HepG2 (cell line): ENCODE data around the gene CCDC117. TPM values are rescaled to one million over a fixed set of nuclear protein-coding genes. Genes with fewer than 3 reads are reported as not detected.

Source experiments
- CENPX ChIP-seq: sonication (generic); formaldehyde crosslinking; IDR thresholded peaks from 2 replicates; pipeline ENCODE4 v1.9.0; 2021; ENCODE audit warnings: mild to moderate bottlenecking, missing genetic modification reagents, moderate library complexity
- FOSL1 ChIP-seq: sonication (generic); formaldehyde crosslinking; IDR thresholded peaks from 2 replicates; pipeline ENCODE4 v1.9.0; 2021; ENCODE audit warnings: missing genetic modification reagents, borderline replicate concordance
- FOXA3 ChIP-seq: IDR thresholded peaks from 2 replicates; pipeline ENCODE4 v1.6.1; 2016; ENCODE audit warnings: missing genetic modification reagents, missing compliant biosample characterization
- NFYC ChIP-seq: IDR thresholded peaks from 2 replicates; pipeline ENCODE4 v1.6.1; 2016; ENCODE audit warnings: missing genetic modification reagents, missing compliant biosample characterization
- TCF12 ChIP-seq, 2 experiments: fragments of 450-650 bp in 1 of 2; sonication (generic) in 1 of 2; formaldehyde crosslinking in 1 of 2; IDR thresholded peaks; 2 replicates each; pipeline versions ENCODE4 v1.6.1 to v1.8.0; 2017 to 2022; ENCODE audit warnings: antibody characterized with exemption in 1 of 2, mild to moderate bottlenecking in 1 of 2, missing genetic modification reagents in 1 of 2, moderate library complexity in 1 of 2
- TCF7 ChIP-seq: sonication (generic); IDR thresholded peaks from 2 replicates; pipeline ENCODE4 v1.6.1; 2016; ENCODE audit warnings: antibody characterized with exemption, low read depth
- TEAD2 ChIP-seq: sonication (generic); formaldehyde crosslinking; IDR thresholded peaks from 2 replicates; pipeline ENCODE4 v1.9.0; 2021; ENCODE audit warnings: missing genetic modification reagents
- ZSCAN31 ChIP-seq: sonication (generic); formaldehyde crosslinking; IDR thresholded peaks from 2 replicates; pipeline ENCODE4 v1.5.0; 2020; ENCODE audit warnings: low read depth, mild to moderate bottlenecking, missing genetic modification reagents
- polyA plus RNA-seq, 8 experiments: library from polyadenylated mRNA; depleted of rRNA in 3 of 8; stranded (reverse) in 7 of 8; unstranded in 1 of 8; fragments of >200 nt; fragmentation: Illumina TruSeq in 4 of 8; extraction: Trizol in 4 of 8; gene quantifications; 2 replicates each; pipeline versions ENCODE4 v1.2.1 to v1.2.3, GENCODE V29; 2011 to 2016; ENCODE audit warnings: low read depth in 4 of 8, missing spikeins in 1 of 8, mixed read lengths in 1 of 8; ENCODE audit not compliant: insufficient read depth in 1 of 8
- total RNA-seq, 5 experiments: library from RNA; depleted of rRNA; stranded (reverse); fragments of >200 nt; fragmentation: Illumina TruSeq; extraction: Trizol; gene quantifications; 2 replicates each; pipeline ENCODE4 v1.2.3, GENCODE V29; 2016; ENCODE audit warnings: low read depth in 1 of 5
- TF ChIP-seq, protein P1 (sequence below): sonication (generic); formaldehyde crosslinking; IDR thresholded peaks from 2 replicates; pipeline ENCODE4 v1.5.0; 2020; ENCODE audit warnings: mild to moderate bottlenecking, missing genetic modification reagents, borderline replicate concordance
- TF ChIP-seq, protein P2 (sequence below): sonication (generic); formaldehyde crosslinking; IDR thresholded peaks from 2 replicates; pipeline ENCODE4 v1.9.0; 2021; ENCODE audit warnings: missing genetic modification reagents, mild to moderate bottlenecking, borderline replicate concordance
- TF ChIP-seq, protein P3 (sequence below): sonication (generic); formaldehyde crosslinking; IDR thresholded peaks from 2 replicates; pipeline ENCODE4 v1.4.0; 2020; ENCODE audit warnings: missing genetic modification reagents, borderline replicate concordance
- TF ChIP-seq, protein P4 (sequence below): IDR thresholded peaks from 2 replicates; pipeline ENCODE4 v1.6.1; 2016; ENCODE audit warnings: missing compliant biosample characterization, missing genetic modification reagents, borderline replicate concordance
- TF ChIP-seq, protein P5 (sequence below): IDR thresholded peaks from 2 replicates; pipeline ENCODE4 v1.6.1; 2018; ENCODE audit warnings: missing genetic modification reagents, mild to moderate bottlenecking, missing compliant biosample characterization
- TF ChIP-seq, protein P6 (sequence below): sonication (generic); formaldehyde crosslinking; IDR thresholded peaks from 2 replicates; pipeline ENCODE4; 2020; ENCODE audit warnings: missing genetic modification reagents, mild to moderate bottlenecking, borderline replicate concordance

Gene CCDC117
- total and polyA plus RNA-seq, 2 of the 13 experiments (the other 11 are each of a cell fraction or from before 2014, with no cell fraction given), result 12.6 to 34.2 TPM

DNA sequence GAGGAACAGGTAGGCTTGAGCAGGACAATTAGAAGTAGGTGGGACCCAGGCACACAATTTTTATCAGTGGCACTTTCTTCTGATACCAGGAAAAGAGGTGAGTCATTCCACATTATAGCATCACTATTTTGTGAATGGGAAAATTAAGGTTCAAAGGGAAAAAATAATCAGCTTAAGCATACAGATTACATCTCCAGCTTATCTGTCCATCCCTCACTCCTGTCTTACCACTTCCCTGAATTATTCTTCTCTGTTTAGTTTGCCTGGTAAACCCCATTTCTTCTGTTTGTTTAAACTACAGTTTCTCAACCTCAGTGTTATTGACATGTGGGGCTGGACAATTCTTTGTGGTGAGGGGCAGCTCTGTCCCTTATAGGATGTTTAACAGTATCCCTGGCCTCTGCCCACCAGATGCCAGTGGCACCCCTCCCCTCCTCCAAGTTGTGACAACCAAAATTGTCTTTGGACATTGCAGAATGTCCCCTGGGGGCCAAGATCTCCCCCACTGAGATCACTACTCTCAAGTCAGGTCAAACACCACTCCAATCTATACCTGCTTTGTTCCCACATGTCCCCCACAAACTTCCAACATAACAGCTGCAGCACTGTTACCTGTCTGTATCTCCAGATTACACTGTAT is 36.3 kb downstream of the CCDC117 start (continued):
- TF ChIP-seq, protein P1, sequence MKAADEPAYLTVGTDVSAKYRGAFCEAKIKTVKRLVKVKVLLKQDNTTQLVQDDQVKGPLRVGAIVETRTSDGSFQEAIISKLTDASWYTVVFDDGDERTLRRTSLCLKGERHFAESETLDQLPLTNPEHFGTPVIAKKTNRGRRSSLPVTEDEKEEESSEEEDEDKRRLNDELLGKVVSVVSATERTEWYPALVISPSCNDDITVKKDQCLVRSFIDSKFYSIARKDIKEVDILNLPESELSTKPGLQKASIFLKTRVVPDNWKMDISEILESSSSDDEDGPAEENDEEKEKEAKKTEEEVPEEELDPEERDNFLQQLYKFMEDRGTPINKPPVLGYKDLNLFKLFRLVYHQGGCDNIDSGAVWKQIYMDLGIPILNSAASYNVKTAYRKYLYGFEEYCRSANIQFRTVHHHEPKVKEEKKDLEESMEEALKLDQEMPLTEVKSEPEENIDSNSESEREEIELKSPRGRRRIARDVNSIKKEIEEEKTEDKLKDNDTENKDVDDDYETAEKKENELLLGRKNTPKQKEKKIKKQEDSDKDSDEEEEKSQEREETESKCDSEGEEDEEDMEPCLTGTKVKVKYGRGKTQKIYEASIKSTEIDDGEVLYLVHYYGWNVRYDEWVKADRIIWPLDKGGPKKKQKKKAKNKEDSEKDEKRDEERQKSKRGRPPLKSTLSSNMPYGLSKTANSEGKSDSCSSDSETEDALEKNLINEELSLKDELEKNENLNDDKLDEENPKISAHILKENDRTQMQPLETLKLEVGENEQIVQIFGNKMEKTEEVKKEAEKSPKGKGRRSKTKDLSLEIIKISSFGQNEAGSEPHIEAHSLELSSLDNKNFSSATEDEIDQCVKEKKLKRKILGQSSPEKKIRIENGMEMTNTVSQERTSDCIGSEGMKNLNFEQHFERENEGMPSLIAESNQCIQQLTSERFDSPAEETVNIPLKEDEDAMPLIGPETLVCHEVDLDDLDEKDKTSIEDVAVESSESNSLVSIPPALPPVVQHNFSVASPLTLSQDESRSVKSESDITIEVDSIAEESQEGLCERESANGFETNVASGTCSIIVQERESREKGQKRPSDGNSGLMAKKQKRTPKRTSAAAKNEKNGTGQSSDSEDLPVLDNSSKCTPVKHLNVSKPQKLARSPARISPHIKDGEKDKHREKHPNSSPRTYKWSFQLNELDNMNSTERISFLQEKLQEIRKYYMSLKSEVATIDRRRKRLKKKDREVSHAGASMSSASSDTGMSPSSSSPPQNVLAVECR (CRISPR knock-in tag), result peak; percentile 32; the same call in 1 of the 2 replicates
- no peak for TF ChIP-seq TCF12 (IDR thresholded peaks at IDR 0.05)
- TF ChIP-seq TCF12 (CRISPR knock-in tag; IDR thresholded peaks at IDR 0.05), result no peak
- TF ChIP-seq, protein P2, sequence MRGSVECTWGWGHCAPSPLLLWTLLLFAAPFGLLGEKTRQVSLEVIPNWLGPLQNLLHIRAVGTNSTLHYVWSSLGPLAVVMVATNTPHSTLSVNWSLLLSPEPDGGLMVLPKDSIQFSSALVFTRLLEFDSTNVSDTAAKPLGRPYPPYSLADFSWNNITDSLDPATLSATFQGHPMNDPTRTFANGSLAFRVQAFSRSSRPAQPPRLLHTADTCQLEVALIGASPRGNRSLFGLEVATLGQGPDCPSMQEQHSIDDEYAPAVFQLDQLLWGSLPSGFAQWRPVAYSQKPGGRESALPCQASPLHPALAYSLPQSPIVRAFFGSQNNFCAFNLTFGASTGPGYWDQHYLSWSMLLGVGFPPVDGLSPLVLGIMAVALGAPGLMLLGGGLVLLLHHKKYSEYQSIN (CRISPR knock-in tag), result no peak
- TF ChIP-seq, protein P3, sequence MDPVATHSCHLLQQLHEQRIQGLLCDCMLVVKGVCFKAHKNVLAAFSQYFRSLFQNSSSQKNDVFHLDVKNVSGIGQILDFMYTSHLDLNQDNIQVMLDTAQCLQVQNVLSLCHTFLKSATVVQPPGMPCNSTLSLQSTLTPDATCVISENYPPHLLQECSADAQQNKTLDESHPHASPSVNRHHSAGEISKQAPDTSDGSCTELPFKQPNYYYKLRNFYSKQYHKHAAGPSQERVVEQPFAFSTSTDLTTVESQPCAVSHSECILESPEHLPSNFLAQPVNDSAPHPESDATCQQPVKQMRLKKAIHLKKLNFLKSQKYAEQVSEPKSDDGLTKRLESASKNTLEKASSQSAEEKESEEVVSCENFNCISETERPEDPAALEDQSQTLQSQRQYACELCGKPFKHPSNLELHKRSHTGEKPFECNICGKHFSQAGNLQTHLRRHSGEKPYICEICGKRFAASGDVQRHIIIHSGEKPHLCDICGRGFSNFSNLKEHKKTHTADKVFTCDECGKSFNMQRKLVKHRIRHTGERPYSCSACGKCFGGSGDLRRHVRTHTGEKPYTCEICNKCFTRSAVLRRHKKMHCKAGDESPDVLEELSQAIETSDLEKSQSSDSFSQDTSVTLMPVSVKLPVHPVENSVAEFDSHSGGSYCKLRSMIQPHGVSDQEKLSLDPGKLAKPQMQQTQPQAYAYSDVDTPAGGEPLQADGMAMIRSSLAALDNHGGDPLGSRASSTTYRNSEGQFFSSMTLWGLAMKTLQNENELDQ (CRISPR knock-in tag), result no peak
- TF ChIP-seq, protein P4, sequence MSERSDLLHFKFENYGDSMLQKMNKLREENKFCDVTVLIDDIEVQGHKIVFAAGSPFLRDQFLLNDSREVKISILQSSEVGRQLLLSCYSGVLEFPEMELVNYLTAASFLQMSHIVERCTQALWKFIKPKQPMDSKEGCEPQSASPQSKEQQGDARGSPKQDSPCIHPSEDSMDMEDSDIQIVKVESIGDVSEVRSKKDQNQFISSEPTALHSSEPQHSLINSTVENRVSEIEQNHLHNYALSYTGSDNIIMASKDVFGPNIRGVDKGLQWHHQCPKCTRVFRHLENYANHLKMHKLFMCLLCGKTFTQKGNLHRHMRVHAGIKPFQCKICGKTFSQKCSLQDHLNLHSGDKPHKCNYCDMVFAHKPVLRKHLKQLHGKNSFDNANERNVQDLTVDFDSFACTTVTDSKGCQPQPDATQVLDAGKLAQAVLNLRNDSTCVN, result no peak
- TF ChIP-seq FOXA3 (CRISPR knock-in tag), result peak; percentile 92
- no peak for TF ChIP-seq ZSCAN31 (CRISPR knock-in tag)
- no peak for TF ChIP-seq TEAD2
- TF ChIP-seq FOSL1 (CRISPR knock-in tag), result peak; percentile 88; the same call in 1 of the 2 replicates
- no peak for TF ChIP-seq CENPX (CRISPR knock-in tag)
- TF ChIP-seq NFYC (CRISPR knock-in tag), result peak; percentile 21; the same call in 1 of the 2 replicates
- TF ChIP-seq, protein P5, sequence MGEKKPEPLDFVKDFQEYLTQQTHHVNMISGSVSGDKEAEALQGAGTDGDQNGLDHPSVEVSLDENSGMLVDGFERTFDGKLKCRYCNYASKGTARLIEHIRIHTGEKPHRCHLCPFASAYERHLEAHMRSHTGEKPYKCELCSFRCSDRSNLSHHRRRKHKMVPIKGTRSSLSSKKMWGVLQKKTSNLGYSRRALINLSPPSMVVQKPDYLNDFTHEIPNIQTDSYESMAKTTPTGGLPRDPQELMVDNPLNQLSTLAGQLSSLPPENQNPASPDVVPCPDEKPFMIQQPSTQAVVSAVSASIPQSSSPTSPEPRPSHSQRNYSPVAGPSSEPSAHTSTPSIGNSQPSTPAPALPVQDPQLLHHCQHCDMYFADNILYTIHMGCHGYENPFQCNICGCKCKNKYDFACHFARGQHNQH (CRISPR knock-in tag), result no peak
- TF ChIP-seq TCF7, result peak; percentile 85
- TF ChIP-seq, protein P6, sequence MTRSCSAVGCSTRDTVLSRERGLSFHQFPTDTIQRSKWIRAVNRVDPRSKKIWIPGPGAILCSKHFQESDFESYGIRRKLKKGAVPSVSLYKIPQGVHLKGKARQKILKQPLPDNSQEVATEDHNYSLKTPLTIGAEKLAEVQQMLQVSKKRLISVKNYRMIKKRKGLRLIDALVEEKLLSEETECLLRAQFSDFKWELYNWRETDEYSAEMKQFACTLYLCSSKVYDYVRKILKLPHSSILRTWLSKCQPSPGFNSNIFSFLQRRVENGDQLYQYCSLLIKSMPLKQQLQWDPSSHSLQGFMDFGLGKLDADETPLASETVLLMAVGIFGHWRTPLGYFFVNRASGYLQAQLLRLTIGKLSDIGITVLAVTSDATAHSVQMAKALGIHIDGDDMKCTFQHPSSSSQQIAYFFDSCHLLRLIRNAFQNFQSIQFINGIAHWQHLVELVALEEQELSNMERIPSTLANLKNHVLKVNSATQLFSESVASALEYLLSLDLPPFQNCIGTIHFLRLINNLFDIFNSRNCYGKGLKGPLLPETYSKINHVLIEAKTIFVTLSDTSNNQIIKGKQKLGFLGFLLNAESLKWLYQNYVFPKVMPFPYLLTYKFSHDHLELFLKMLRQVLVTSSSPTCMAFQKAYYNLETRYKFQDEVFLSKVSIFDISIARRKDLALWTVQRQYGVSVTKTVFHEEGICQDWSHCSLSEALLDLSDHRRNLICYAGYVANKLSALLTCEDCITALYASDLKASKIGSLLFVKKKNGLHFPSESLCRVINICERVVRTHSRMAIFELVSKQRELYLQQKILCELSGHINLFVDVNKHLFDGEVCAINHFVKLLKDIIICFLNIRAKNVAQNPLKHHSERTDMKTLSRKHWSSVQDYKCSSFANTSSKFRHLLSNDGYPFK (CRISPR knock-in tag), result no peak
